Neural progenitor cell (in vitro differentiated cells): ENCODE data around the gene PEX5L. TPM values are rescaled to one million over a fixed set of nuclear protein-coding genes. Genes with fewer than 3 reads are reported as not detected.

Source experiments
- DNase-seq: peaks from one replicate; pipeline ENCODE4 v3.0.0-alpha.2; 2016; ENCODE audit warnings: low spot score
- H2AFZ ChIP-seq: fragments of 200-600 bp; sonication (generic); replicated peaks from 2 replicates; pipeline ENCODE4 v1.6.1; 2016; ENCODE audit warnings: antibody characterized with exemption
- H3F3A ChIP-seq: fragments of 200-600 bp; sonication (generic); 2 replicates; pipeline ENCODE4 v1.6.1; 2016; ENCODE audit warnings: antibody characterized with exemption, low read depth
- H3K27ac ChIP-seq: fragments of 200-600 bp; sonication (generic); 2 replicates; pipeline ENCODE4 v1.5.1; 2016; ENCODE audit warnings: mild to moderate bottlenecking
- H3K27me3 ChIP-seq: fragments of 200-600 bp; sonication (generic); 2 replicates; pipeline ENCODE4 v1.6.1; 2016; ENCODE audit warnings: mild to moderate bottlenecking, moderate library complexity
- H3K36me3 ChIP-seq: fragments of 200-600 bp; sonication (generic); 2 replicates; pipeline ENCODE4 v1.5.1; 2016
- H3K4me1 ChIP-seq: fragments of 200-600 bp; sonication (generic); 2 replicates; pipeline ENCODE4 v1.6.1; 2016; ENCODE audit warnings: mixed run types
- H3K4me2 ChIP-seq: fragments of 200-600 bp; sonication (generic); 2 replicates; pipeline ENCODE4 v1.6.1; 2016
- H3K4me3 ChIP-seq: fragments of 200-600 bp; sonication (generic); 2 replicates; pipeline ENCODE4 v1.5.1; 2016
- H3K79me2 ChIP-seq: fragments of 200-600 bp; sonication (generic); 2 replicates; pipeline ENCODE4 v1.6.1; 2016; ENCODE audit warnings: low read depth
- H3K9ac ChIP-seq: fragments of 200-600 bp; sonication (generic); 2 replicates; pipeline ENCODE4 v1.6.1; 2016
- H3K9me3 ChIP-seq: fragments of 200-600 bp; sonication (generic); 2 replicates; pipeline ENCODE4 v1.5.1; 2016; ENCODE audit warnings: low read depth
- H4K20me1 ChIP-seq: fragments of 200-600 bp; sonication (generic); 2 replicates; pipeline ENCODE4 v1.6.1; 2016; ENCODE audit warnings: low read depth
- H3K27ac Mint-ChIP-seq: 3 replicates; pipeline ENCODE4 v1.8.0; 2021; ENCODE audit warnings: mixed read lengths
- H3K27me3 Mint-ChIP-seq: 2 replicates; pipeline ENCODE4 v1.8.0; 2022; ENCODE audit warnings: low read depth, mild to moderate bottlenecking, inconsistent platforms, moderate library complexity, mixed read lengths; ENCODE audit not compliant: insufficient read depth
- H3K36me3 Mint-ChIP-seq: 3 replicates; pipeline ENCODE4 v1.8.0; 2021; ENCODE audit warnings: mixed read lengths
- H3K4me1 Mint-ChIP-seq: 3 replicates; pipeline ENCODE4 v1.8.0; 2021; ENCODE audit warnings: mixed read lengths
- H3K4me3 Mint-ChIP-seq: 3 replicates; pipeline ENCODE4 v1.8.0; 2021; ENCODE audit warnings: mild to moderate bottlenecking, moderate library complexity, mixed read lengths
- H3K9me3 Mint-ChIP-seq: 3 replicates; pipeline ENCODE4 v1.8.0; 2020; ENCODE audit warnings: mixed read lengths
- EZH2 ChIP-seq: fragments of 200-600 bp; sonication (generic); IDR thresholded peaks from 2 replicates; pipeline ENCODE4 v1.6.1; 2017; ENCODE audit warnings: antibody characterized with exemption, mild to moderate bottlenecking, moderate library complexity
- EZH2phosphoT487 ChIP-seq: fragments of 200-600 bp; sonication (generic); IDR thresholded peaks from 2 replicates; pipeline ENCODE4 v1.6.1; 2017; ENCODE audit warnings: antibody characterized with exemption
- total RNA-seq: library from RNA; depleted of rRNA; stranded (reverse); fragments of >200 nt; gene quantifications from 2 replicates; pipeline ENCODE4 v1.2.3, GENCODE V29; 2015; ENCODE audit warnings: low replicate concordance
- TF ChIP-seq, protein P1 (sequence below): fragments of 200-600 bp; sonication (generic); IDR thresholded peaks from 2 replicates; pipeline ENCODE4 v1.5.1; 2017; ENCODE audit warnings: antibody characterized with exemption, mild to moderate bottlenecking

The PEX5L gene
- total RNA-seq, 1 donor from 2014 or later, result 0.90 TPM

DNA sequence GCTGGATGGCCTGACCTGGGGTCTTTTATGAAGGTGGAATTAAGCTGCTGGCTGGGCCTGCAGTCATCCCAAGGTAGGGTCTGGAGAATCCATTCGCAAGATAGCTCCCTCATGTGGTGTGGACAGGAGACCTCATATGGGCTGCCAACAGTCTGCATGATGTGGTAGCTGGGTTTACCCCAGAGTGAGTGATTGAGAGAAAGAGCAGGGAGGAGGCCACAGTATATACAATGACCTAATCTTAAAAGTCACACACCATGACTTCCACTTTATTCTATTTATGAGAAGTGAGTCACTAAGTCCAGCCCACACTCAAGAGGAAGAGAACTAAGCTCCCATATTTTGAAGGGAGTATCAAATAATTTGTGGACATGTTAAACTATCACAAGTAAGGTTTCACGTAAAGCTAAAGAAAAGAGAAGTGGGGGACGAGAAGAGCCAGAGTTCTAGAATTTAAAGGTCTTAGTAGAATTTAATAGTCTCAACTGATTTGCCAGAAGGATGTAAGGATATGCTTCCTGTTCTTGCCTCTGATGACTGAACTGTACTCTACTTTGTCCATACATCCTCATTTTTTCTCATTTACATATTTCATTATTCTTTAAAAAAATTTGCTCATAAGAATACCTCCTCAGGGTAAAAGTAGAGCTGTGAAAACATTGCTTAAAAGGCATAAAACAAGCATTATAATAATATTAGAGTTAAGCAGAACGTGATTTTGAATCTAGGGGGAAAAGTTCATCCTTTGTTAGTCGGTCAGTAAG, 184.4 kb downstream of the PEX5L start:
- Mint-ChIP-seq H3K27ac (no peak overlapping the region), H3K4me1 (no peaks in the 10 kb centered on the region)

DNA sequence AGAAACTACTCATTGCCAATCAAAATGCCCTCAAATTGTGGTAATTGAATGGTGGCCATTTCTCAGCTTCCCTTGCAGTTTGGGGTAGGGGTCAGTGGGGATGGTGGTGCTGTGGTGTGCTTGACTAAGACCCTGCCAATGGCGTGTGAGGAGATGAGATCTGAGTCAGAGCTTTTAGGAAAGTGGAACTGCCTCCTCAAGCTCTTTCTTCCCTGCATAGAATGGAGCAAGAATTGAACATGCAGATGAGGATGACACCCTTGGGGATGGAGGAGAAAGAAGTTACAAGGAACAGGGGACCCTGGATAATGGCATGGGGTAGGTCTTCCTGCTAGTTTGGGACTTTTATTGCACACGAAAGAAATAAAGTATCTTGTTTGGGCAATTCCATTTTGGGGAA, 188.0 kb downstream of the PEX5L start:
- Histone ChIP-seq H3K79me2 (no peaks in the 10 kb centered on the region), H3K36me3 (no peaks in the 10 kb centered on the region), H3K27me3 (no peaks in the 10 kb centered on the region), H2AFZ (no peak overlapping the region), H3K4me3 (no peak overlapping the region), H3K4me1 (no peaks in the 10 kb centered on the region), H3K9me3 (no peaks in the 10 kb centered on the region), H3K4me2 (no peak overlapping the region), H3K9ac (no peak overlapping the region), H3F3A (no peaks in the 10 kb centered on the region), H4K20me1 (no peaks in the 10 kb centered on the region), H3K27ac (no peak overlapping the region)
- no peak overlapping the region for H3K27ac Mint-ChIP-seq
- TF ChIP-seq, protein P1, sequence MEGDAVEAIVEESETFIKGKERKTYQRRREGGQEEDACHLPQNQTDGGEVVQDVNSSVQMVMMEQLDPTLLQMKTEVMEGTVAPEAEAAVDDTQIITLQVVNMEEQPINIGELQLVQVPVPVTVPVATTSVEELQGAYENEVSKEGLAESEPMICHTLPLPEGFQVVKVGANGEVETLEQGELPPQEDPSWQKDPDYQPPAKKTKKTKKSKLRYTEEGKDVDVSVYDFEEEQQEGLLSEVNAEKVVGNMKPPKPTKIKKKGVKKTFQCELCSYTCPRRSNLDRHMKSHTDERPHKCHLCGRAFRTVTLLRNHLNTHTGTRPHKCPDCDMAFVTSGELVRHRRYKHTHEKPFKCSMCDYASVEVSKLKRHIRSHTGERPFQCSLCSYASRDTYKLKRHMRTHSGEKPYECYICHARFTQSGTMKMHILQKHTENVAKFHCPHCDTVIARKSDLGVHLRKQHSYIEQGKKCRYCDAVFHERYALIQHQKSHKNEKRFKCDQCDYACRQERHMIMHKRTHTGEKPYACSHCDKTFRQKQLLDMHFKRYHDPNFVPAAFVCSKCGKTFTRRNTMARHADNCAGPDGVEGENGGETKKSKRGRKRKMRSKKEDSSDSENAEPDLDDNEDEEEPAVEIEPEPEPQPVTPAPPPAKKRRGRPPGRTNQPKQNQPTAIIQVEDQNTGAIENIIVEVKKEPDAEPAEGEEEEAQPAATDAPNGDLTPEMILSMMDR, result no peak
- TF ChIP-seq EZH2phosphoT487, result no peak
- TF ChIP-seq EZH2, result no peak
- H3K4me1 Mint-ChIP-seq, result no peaks in the 10 kb centered on the region
- H3K9me3 Mint-ChIP-seq, result no peaks in the 10 kb centered on the region
- no peak overlapping the region for H3K4me3 Mint-ChIP-seq
- DNase-seq, result no peak
- H3K36me3 Mint-ChIP-seq, result no peaks in the 10 kb centered on the region
- H3K27me3 Mint-ChIP-seq, result no peaks in the 10 kb centered on the region

More for the DNA sequence above, 184.4 kb downstream of the PEX5L start:
- Histone ChIP-seq H3F3A (no peaks in the 10 kb centered on the region), H3K27ac (no peak overlapping the region), H3K27me3 (no peaks in the 10 kb centered on the region), H3K4me2 (no peak overlapping the region), H3K36me3 (no peaks in the 10 kb centered on the region), H3K9me3 (no peaks in the 10 kb centered on the region), H3K4me3 (no peak overlapping the region), H3K79me2 (no peaks in the 10 kb centered on the region), H4K20me1 (no peaks in the 10 kb centered on the region), H3K9ac (no peak overlapping the region), H2AFZ (no peak overlapping the region), H3K4me1 (no peaks in the 10 kb centered on the region)
- Mint-ChIP-seq H3K36me3 (no peaks in the 10 kb centered on the region), H3K9me3 (no peaks in the 10 kb centered on the region), H3K4me3 (no peak overlapping the region), H3K27me3 (no peaks in the 10 kb centered on the region)
- TF ChIP-seq, protein P1, result peak; percentile 20
- TF ChIP-seq EZH2 (no peak), EZH2phosphoT487 (no peak)
- DNase-seq, result peak; percentile 26

DNA sequence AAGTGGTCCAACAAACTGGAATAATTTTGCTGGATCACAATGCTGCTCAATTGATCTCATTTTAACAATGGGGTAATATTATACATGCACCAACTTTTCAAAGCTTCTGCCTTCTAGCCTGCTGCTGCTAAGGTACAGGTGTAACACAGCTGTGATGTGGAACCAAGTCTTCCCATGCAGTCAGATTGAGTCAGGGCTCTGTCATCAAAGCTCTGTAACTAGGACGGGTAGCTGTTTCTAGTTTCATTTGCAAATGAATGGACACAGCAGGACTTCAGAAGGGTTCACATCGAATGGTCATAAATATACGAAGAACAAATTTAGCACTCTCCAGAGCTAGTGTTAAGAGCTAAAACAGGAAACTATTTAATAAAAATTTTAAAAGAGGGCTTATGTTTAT, 194.7 kb downstream of the PEX5L start:
- no peak overlapping the region for H2AFZ ChIP-seq
- no peaks in the 10 kb centered on the region for H3K36me3 ChIP-seq
- H3K4me1 ChIP-seq, result no peaks in the 10 kb centered on the region
- TF ChIP-seq EZH2, result no peak
- TF ChIP-seq, protein P1, result no peak
- no peak for TF ChIP-seq EZH2phosphoT487
- no peak overlapping the region for H3K4me3 Mint-ChIP-seq
- no peaks in the 10 kb centered on the region for H3K9me3 ChIP-seq
- no peak overlapping the region for H3K27ac ChIP-seq
- H3K36me3 Mint-ChIP-seq, result no peaks in the 10 kb centered on the region
- H3K4me1 Mint-ChIP-seq, result peaks cover 2% of the 10 kb centered on the region
- H3F3A ChIP-seq, result no peaks in the 10 kb centered on the region
- H3K27me3 Mint-ChIP-seq, result peaks cover 3% of the 10 kb centered on the region
- H4K20me1 ChIP-seq, result no peaks in the 10 kb centered on the region
- H3K79me2 ChIP-seq, result no peaks in the 10 kb centered on the region
- DNase-seq, result no peak
- no peak overlapping the region for H3K9ac ChIP-seq
- no peaks in the 10 kb centered on the region for H3K9me3 Mint-ChIP-seq
- H3K4me3 ChIP-seq, result no peak overlapping the region
- no peak overlapping the region for H3K4me2 ChIP-seq
- no peaks in the 10 kb centered on the region for H3K27me3 ChIP-seq
- no peak overlapping the region for H3K27ac Mint-ChIP-seq
